RKO (cell line): ENCODE data around the gene CRIP2.

Source experiments
- DNase-seq: peaks from one replicate; pipeline ENCODE4 v3.0.0-alpha.2; 2016; ENCODE audit warnings: low spot score

CRIP2 gene

GRCh38 chr14:105444859-105445258 is 29.8 kb upstream of the CRIP2 start:
- DNase-seq, result no peak

- no peak for DNase-seq
These were observed 29.3 kb upstream of the CRIP2 start for GRCh38 chr14:105445290-105445689.

GRCh38 chr14:105445901-105446845 is 28.4 kb upstream of the CRIP2 start:
- DNase-seq, result no peak

GRCh38 chr14:105446971-105447370 is 27.6 kb upstream of the CRIP2 start:
- no peak for DNase-seq

GRCh38 chr14:105447651-105448640 is 26.7 kb upstream of the CRIP2 start:
- no peak for DNase-seq

GRCh38 chr14:105448706-105449111 is 25.9 kb upstream of the CRIP2 start:
- DNase-seq, result peak; percentile 37

- DNase-seq, result no peak
These were observed 25.1 kb upstream of the CRIP2 start for GRCh38 chr14:105449276-105450122.

GRCh38 chr14:105450123-105450505 is 24.5 kb upstream of the CRIP2 start:
- DNase-seq, result no peak

GRCh38 chr14:105450864-105451720 is 23.5 kb upstream of the CRIP2 start:
- no peak for DNase-seq

GRCh38 chr14:105452963-105453362 is 21.7 kb upstream of the CRIP2 start:
- no peak for DNase-seq

GRCh38 chr14:105453847-105454246 is 20.8 kb upstream of the CRIP2 start:
- no peak for DNase-seq

GRCh38 chr14:105455086-105455640 is 19.5 kb upstream of the CRIP2 start:
- DNase-seq, result no peak

- DNase-seq, result no peak
These were observed 18.6 kb upstream of the CRIP2 start for GRCh38 chr14:105455766-105456660.

- DNase-seq, result no peak
These were observed 17.6 kb upstream of the CRIP2 start for GRCh38 chr14:105456736-105457617.

GRCh38 chr14:105458010-105458409 is 16.6 kb upstream of the CRIP2 start:
- DNase-seq, result no peak

GRCh38 chr14:105458571-105458970 is 16.1 kb upstream of the CRIP2 start:
- DNase-seq, result no peak

- DNase-seq, result no peak
These were observed 14.5 kb upstream of the CRIP2 start for GRCh38 chr14:105460116-105460515.

- no peak for DNase-seq
These were observed 14.0 kb upstream of the CRIP2 start for GRCh38 chr14:105460616-105461015.
